ENCODE results near the gene EIF3D. TPM values are rescaled to one million over a fixed set of nuclear protein-coding genes. Genes with fewer than 3 reads are reported as not detected.

EIF3D gene
- total and polyA plus RNA-seq, 2 of the 13 experiments (the other 11 are each of a cell fraction or from before 2014, with no cell fraction given), result 118 to 274 TPM

GRCh38 chr22:36506637-36507517 is 22.1 kb downstream of the EIF3D start, which contains the start of gene FOXRED2 (continued):
- TF ChIP-seq, protein P1, sequence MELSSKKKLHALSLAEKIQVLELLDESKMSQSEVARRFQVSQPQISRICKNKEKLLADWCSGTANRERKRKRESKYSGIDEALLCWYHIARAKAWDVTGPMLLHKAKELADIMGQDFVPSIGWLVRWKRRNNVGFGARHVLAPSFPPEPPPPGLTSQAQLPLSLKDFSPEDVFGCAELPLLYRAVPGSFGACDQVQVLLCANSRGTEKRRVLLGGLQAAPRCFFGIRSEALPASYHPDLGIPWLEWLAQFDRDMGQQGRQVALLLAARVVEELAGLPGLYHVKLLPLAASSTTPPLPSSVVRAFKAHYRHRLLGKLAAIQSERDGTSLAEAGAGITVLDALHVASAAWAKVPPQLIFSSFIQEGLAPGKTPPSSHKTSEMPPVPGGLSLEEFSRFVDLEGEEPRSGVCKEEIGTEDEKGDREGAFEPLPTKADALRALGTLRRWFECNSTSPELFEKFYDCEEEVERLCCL (CRISPR knock-in tag; IDR thresholded peaks at IDR 0.05; ENCODE audit: borderline replicate concordance), result peak; percentile 87; the same call in 1 of the 2 replicates
- TF ChIP-seq DMTF1 (CRISPR knock-in tag; IDR thresholded peaks at IDR 0.05), result no peak
- TF ChIP-seq TEF (CRISPR knock-in tag; IDR thresholded peaks at IDR 0.05), result no peak; the same call in 1 of the 2 replicates
- TF ChIP-seq MTA1 (CRISPR knock-in tag; IDR thresholded peaks at IDR 0.05; ENCODE audit: borderline replicate concordance), result peak; percentile 23; the same call in 1 of the 2 replicates
- TF ChIP-seq ZNF317 (CRISPR knock-in tag; IDR thresholded peaks at IDR 0.05), result peak; percentile 64; the same call in 1 of the 2 replicates
- TF ChIP-seq MEIS2 (CRISPR knock-in tag; IDR thresholded peaks at IDR 0.05), result peak; percentile 91
- TF ChIP-seq, protein P2, sequence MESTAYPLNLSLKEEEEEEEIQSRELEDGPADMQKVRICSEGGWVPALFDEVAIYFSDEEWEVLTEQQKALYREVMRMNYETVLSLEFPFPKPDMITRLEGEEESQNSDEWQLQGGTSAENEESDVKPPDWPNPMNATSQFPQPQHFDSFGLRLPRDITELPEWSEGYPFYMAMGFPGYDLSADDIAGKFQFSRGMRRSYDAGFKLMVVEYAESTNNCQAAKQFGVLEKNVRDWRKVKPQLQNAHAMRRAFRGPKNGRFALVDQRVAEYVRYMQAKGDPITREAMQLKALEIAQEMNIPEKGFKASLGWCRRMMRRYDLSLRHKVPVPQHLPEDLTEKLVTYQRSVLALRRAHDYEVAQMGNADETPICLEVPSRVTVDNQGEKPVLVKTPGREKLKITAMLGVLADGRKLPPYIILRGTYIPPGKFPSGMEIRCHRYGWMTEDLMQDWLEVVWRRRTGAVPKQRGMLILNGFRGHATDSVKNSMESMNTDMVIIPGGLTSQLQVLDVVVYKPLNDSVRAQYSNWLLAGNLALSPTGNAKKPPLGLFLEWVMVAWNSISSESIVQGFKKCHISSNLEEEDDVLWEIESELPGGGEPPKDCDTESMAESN (CRISPR knock-in tag; conservative IDR thresholded peaks at IDR 0.05), result peak; percentile 91
- peak; percentile 25; the same call in 1 of the 2 replicates for TF ChIP-seq MEIS1 (CRISPR knock-in tag; IDR thresholded peaks at IDR 0.05; ENCODE audit: borderline replicate concordance)
- TF ChIP-seq TMF1 (CRISPR knock-in tag; IDR thresholded peaks at IDR 0.05; ENCODE audit: low read depth), result peak; percentile 99
- TF ChIP-seq REPIN1 (CRISPR knock-in tag; IDR thresholded peaks at IDR 0.05; ENCODE audit: borderline replicate concordance, low read depth), result peak; percentile 94
- peak; percentile 98 for TF ChIP-seq ZNF430 (CRISPR knock-in tag; IDR thresholded peaks at IDR 0.05)
- TF ChIP-seq, protein P3, sequence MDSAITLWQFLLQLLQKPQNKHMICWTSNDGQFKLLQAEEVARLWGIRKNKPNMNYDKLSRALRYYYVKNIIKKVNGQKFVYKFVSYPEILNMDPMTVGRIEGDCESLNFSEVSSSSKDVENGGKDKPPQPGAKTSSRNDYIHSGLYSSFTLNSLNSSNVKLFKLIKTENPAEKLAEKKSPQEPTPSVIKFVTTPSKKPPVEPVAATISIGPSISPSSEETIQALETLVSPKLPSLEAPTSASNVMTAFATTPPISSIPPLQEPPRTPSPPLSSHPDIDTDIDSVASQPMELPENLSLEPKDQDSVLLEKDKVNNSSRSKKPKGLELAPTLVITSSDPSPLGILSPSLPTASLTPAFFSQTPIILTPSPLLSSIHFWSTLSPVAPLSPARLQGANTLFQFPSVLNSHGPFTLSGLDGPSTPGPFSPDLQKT (CRISPR knock-in tag; IDR thresholded peaks at IDR 0.05; ENCODE audit: borderline replicate concordance), result peak; percentile 57; the same call in 1 of the 2 replicates
- no peak for TF ChIP-seq ZKSCAN5 (CRISPR knock-in tag; IDR thresholded peaks at IDR 0.05)
- peak; percentile 44 for TF ChIP-seq RARA (CRISPR knock-in tag; IDR thresholded peaks at IDR 0.05)
- peak; percentile 92 for TF ChIP-seq ZNF18 (CRISPR knock-in tag; IDR thresholded peaks at IDR 0.05; ENCODE audit: insufficient replicate concordance)
- TF ChIP-seq, protein P4, sequence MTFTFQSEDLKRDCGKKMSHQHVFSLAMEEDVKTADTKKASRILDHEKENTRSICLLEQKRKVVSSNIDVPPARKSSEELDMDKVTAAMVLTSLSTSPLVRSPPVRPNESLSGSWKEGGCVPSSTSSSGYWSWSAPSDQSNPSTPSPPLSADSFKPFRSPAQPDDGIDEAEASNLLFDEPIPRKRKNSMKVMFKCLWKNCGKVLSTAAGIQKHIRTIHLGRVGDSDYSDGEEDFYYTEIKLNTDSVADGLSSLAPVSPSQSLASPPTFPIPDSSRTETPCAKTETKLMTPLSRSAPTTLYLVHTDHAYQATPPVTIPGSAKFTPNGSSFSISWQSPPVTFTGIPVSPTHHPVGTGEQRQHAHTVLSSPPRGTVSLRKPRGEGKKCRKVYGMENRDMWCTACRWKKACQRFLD (CRISPR knock-in tag; IDR thresholded peaks at IDR 0.05; ENCODE audit: borderline replicate concordance), result 0 out of 2 replicates have a peak, but pooled peaks have one; percentile 79
